NCI-H748 (cell line): ENCODE measurements around the gene IGF1R.

Source experiments
- DNase-seq: peaks from one replicate; lab custom pipeline; 2025; ENCODE audit not compliant: unreplicated experiment; lab: John Stamatoyannopoulos, UW

The IGF1R gene

GRCh38 chr15:98904544-98904943 is 256.2 kb downstream of the IGF1R start:
- DNase-seq, result peak; percentile 37

- DNase-seq, result no peak
These were observed 257.8 kb downstream of the IGF1R start for GRCh38 chr15:98905963-98906711.

- DNase-seq, result no peak
These were observed 258.4 kb downstream of the IGF1R start for GRCh38 chr15:98906712-98907083.

GRCh38 chr15:98907927-98908471 is 259.7 kb downstream of the IGF1R start:
- no peak for DNase-seq

GRCh38 chr15:98909968-98910885 is 261.9 kb downstream of the IGF1R start:
- no peak for DNase-seq

GRCh38 chr15:98914626-98915025 is 266.3 kb downstream of the IGF1R start:
- no peak for DNase-seq

GRCh38 chr15:98916826-98917225 is 268.5 kb downstream of the IGF1R start:
- no peak for DNase-seq

GRCh38 chr15:98917417-98917816 is 269.1 kb downstream of the IGF1R start:
- DNase-seq, result no peak

GRCh38 chr15:98920091-98920880 is 271.9 kb downstream of the IGF1R start:
- no peak for DNase-seq

- DNase-seq, result no peak
These were observed 274.8 kb downstream of the IGF1R start for GRCh38 chr15:98923171-98923570.

GRCh38 chr15:98923579-98923978 is 275.2 kb downstream of the IGF1R start:
- no peak for DNase-seq

GRCh38 chr15:98924401-98925049 is 276.2 kb downstream of the IGF1R start:
- DNase-seq, result no peak

GRCh38 chr15:98926236-98926635 is 277.9 kb downstream of the IGF1R start:
- no peak for DNase-seq

- DNase-seq, result no peak
These were observed 278.7 kb downstream of the IGF1R start for GRCh38 chr15:98927022-98927421.

GRCh38 chr15:98927996-98928395 is 279.7 kb downstream of the IGF1R start:
- no peak for DNase-seq

- DNase-seq, result no peak
These were observed 282.2 kb downstream of the IGF1R start for GRCh38 chr15:98930576-98930975.

GRCh38 chr15:98931004-98931403 is 282.7 kb downstream of the IGF1R start:
- DNase-seq, result no peak

GRCh38 chr15:98933406-98933805 is 285.1 kb downstream of the IGF1R start:
- no peak for DNase-seq

GRCh38 chr15:98935736-98936135 is 287.4 kb downstream of the IGF1R start:
- DNase-seq, result no peak

GRCh38 chr15:98937413-98938104 is 289.2 kb downstream of the IGF1R start:
- DNase-seq, result no peak
